ACC112 (cell line): ENCODE data around the gene UBE2J2.

Experiments used
- H2AFZ ChIP-seq: fragments of 200-600 bp; sonication (generic); one replicate; pipeline ENCODE4 v1.6.0; 2017; ENCODE audit warnings: antibody characterized with exemption, low read length; ENCODE audit not compliant: unreplicated experiment
- H3K27ac ChIP-seq: fragments of 200-600 bp; sonication (generic); 2 replicates; pipeline ENCODE4 v1.5.1; 2014; ENCODE audit warnings: low read depth, mild to moderate bottlenecking, antibody characterized with exemption, low read length, moderate library complexity
- H3K27me3 ChIP-seq: fragments of 200-600 bp; sonication (generic); 2 replicates; pipeline ENCODE4 v1.6.1; 2014; ENCODE audit warnings: mild to moderate bottlenecking, antibody characterized with exemption, low read length, moderate library complexity, mixed read lengths; ENCODE audit not compliant: insufficient read depth
- H3K36me3 ChIP-seq: fragments of 200-600 bp; sonication (generic); 2 replicates; pipeline ENCODE4 v1.6.1; 2016; ENCODE audit warnings: mild to moderate bottlenecking, antibody characterized with exemption, low read length, moderate library complexity, mixed read lengths; ENCODE audit not compliant: insufficient read depth
- H3K4me1 ChIP-seq: fragments of 200-600 bp; sonication (generic); one replicate; pipeline ENCODE4 v1.6.1; 2016; ENCODE audit warnings: low read length, mixed read lengths; ENCODE audit not compliant: insufficient read depth, unreplicated experiment, control insufficient read depth
- H3K4me3 ChIP-seq: fragments of 200-600 bp; sonication (generic); 2 replicates; pipeline ENCODE4 v1.5.1; 2014; ENCODE audit warnings: mild to moderate bottlenecking, low read depth, low read length
- H3K79me2 ChIP-seq: fragments of 200-600 bp; sonication (generic); one replicate; pipeline ENCODE4 v1.6.0; 2016; ENCODE audit warnings: low read length; ENCODE audit not compliant: control insufficient read depth, unreplicated experiment, insufficient read depth

UBE2J2 gene

DNA sequence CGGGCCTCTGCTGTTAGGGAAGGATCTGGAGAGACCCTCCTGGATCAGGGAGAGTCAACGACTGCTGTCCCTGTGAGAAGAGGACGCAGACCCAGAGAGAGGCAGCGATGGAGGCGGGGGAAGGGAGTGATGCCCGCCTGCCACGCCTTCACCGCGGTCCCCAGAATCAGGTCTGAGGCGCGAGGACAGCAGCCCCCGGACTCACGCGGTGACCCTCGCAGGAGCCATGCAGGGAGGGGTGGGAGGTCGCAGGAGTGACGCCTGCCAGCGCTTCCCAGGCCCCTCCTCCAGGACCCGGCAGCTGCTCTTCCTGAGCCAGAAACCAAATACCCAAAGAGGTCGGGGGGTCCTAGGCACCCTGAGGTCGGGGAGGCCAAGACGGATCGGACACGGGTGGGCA is 53.5 kb downstream of the UBE2J2 start:
- H2AFZ ChIP-seq = no peak overlapping the region
- no peak overlapping the region for H3K27ac ChIP-seq
- H3K4me3 ChIP-seq = no peak overlapping the region
- H3K27me3 ChIP-seq = no peaks in the 10 kb centered on the region
- no peaks in the 10 kb centered on the region for H3K4me1 ChIP-seq
- H3K79me2 ChIP-seq = peaks cover 6% of the 10 kb centered on the region
- peaks cover 25% of the 10 kb centered on the region; the same call in 1 of the 2 replicates for H3K36me3 ChIP-seq

- H3K27ac ChIP-seq = no peak overlapping the region
- H3K79me2 ChIP-seq = no peaks in the 10 kb centered on the region
- H3K27me3 ChIP-seq = no peaks in the 10 kb centered on the region
- H3K4me3 ChIP-seq = no peak overlapping the region
- H2AFZ ChIP-seq = no peak overlapping the region
- H3K36me3 ChIP-seq = peaks cover 19% of the 10 kb centered on the region; the same call in 1 of the 2 replicates
- H3K4me1 ChIP-seq = no peaks in the 10 kb centered on the region
These were observed 54.3 kb downstream of the UBE2J2 start for GRCh38 chr1:1219341-1219740.

GRCh38 chr1:1218524-1219200 is 55.0 kb downstream of the UBE2J2 start:
- Histone ChIP-seq H3K36me3 (peaks cover 19% of the 10 kb centered on the region; the same call in 1 of the 2 replicates), H3K4me3 (no peak overlapping the region), H3K4me1 (no peaks in the 10 kb centered on the region)

DNA sequence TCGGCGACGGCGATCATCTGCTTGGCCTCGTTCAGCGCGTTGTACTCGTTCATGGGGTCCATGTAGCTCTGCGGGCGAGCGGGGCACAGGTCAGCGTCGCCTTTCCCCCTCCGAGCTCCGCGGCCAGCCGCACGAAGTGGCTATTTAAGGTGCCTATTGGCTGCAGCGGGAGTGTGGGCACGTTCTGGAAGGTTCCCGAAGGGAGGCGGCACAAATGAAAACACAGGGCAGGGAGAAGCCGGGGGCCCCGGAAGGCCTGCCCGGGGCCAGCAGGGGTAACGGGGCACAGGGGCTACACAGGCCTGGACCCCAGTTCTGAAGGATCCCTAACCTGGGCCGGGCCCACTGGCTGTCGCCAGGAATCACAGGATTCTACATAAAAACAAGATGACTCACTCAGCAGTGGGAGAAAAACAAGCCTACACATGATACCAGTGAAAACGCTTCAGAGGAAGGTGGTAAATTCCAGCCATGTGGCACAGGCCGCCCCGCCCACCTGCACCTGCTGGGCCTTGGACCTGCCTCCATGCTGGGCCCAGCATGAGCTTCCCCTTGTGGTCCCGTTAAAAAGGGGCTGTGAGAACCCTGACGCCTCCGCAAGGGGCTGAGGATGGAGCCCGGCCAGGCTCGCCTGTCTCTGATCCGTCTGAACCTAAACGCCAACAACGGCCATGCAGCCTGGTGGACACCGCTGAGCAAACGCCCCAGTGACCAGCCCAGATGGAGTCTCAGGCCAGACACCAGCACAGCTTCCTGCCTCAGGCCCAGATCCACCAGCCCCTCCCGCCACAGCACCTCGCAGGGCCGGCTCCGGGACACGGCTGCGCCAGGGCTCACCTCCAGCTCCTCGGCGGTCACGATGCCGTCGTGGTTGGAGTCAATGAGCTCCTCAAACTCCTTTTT is 55.8 kb downstream of the UBE2J2 start:
- Histone ChIP-seq H2AFZ (no peak overlapping the region), H3K27ac (no peak overlapping the region), H3K36me3 (peaks cover 14% of the 10 kb centered on the region; the same call in 1 of the 2 replicates), H3K27me3 (no peaks in the 10 kb centered on the region), H3K79me2 (no peaks in the 10 kb centered on the region), H3K4me3 (no peak overlapping the region), H3K4me1 (no peaks in the 10 kb centered on the region)

More at GRCh38 chr1:1218524-1219200, 55.0 kb downstream of the UBE2J2 start:
- no peak overlapping the region for H3K27ac ChIP-seq
- H3K27me3 ChIP-seq = no peaks in the 10 kb centered on the region
- H2AFZ ChIP-seq = no peak overlapping the region
- no peaks in the 10 kb centered on the region for H3K79me2 ChIP-seq

GRCh38 chr1:1216770-1217620 is 56.7 kb downstream of the UBE2J2 start:
- no peak overlapping the region for H3K4me3 ChIP-seq
- H3K27me3 ChIP-seq = no peaks in the 10 kb centered on the region
- peaks cover 8% of the 10 kb centered on the region; the same call in 1 of the 2 replicates for H3K36me3 ChIP-seq
- H3K4me1 ChIP-seq = no peaks in the 10 kb centered on the region
- no peak overlapping the region for H3K27ac ChIP-seq
- no peaks in the 10 kb centered on the region for H3K79me2 ChIP-seq
- no peak overlapping the region for H2AFZ ChIP-seq

DNA sequence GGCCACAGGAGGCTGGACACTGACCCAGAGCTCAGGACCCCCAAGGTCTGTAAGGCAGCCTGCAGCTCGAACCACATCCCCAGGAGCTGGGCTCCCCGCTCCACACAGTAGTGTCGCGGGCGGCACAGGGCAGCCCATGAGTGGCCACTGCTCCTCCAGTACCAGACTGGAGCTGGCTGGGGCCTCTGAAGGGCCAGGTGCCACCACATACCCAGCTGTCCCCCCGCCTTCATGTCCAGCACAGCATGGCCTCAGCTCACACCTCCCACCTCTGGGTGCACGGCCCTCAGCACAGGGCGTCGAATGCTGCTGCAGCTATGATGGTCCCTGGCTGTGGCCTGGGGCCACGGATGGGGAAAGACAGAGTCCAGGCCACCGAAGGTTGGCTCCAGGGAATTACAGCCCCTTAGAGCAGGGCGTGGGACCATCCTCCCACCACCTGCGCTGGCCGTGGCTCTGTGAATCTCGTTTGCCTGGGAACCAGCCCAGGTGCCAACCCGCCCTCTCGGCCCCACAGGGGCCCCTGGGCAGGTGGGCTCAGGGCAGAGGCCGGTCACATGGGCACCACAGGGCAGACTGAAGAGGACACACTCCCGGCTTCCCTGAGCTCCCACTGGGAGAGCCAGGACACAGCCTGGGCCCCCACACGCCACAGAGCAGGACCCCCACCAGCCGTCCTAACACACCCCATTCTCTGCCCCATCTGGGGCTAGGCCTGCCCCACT is 57.6 kb downstream of the UBE2J2 start:
- H3K36me3 ChIP-seq = peaks cover 8% of the 10 kb centered on the region; the same call in 1 of the 2 replicates
- H3K79me2 ChIP-seq = no peaks in the 10 kb centered on the region
- no peaks in the 10 kb centered on the region for H3K27me3 ChIP-seq
- no peaks in the 10 kb centered on the region for H3K4me1 ChIP-seq
- no peak overlapping the region for H2AFZ ChIP-seq
- H3K27ac ChIP-seq = no peak overlapping the region
- H3K4me3 ChIP-seq = no peak overlapping the region

GRCh38 chr1:1215080-1215676 is 58.5 kb downstream of the UBE2J2 start:
- no peak overlapping the region for H3K27ac ChIP-seq

DNA sequence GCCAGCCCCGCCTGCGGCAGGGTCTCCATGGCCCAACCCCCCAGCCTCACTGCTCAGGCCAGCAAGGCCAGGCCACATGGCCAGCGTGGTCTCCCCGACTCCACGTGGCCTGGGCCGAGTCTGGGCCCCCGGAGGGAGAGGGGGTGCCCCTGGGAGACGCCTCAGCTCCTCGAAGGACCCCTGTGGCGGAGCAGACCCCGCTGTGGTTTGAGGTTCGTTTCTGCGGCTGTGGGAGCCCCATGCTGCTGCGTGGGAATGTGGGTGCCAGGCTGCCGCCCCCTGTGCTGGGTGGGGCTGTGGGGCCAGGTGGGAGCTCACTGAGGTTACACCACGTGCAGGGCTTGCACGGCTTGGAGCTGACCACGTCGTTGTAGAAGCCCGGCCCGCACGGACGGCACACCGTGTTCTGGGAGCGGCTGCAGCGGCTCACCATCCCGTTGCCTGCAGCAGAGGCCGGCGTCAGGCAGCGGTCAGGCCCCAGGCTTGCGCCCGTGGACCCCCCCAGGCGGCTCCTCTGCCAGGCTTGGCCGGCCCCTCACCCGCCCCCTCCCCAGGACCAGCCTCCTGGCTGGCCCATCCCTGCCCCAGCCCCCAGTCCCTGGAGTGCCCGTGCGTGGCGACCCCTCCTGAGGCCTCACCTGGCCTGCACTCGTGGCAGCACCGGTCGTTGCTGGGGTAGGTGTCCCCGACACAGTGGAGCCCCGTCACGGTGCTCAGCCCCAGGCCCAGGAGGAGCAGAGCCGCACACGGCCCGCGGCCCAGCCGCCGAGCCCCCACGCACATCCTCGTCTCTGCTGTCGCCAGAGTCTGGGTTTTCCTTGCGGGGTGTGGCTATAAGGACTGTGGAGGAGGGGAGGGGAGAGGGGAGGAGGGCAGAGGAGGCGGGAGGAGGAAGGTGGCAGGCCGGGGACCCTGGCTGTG is 60.0 kb downstream of the UBE2J2 start, which contains the start of gene TNFRSF4:
Gene TNFRSF4, minus strand, starts transcription at position 809 of the 921 bp plus-strand sequence. Its CDS starts 26 bp downstream, at position 783.
- H3K27me3 ChIP-seq = no peaks in the 10 kb centered on the region
- no peaks in the 10 kb centered on the region for H3K79me2 ChIP-seq
- no peaks in the 10 kb centered on the region for H3K4me1 ChIP-seq
- peaks cover 5% of the 10 kb centered on the region; the same call in 1 of the 2 replicates for H3K36me3 ChIP-seq
- no peak within 1 kb of the TSS for H2AFZ ChIP-seq
- no peak within 1 kb of the TSS for H3K4me3 ChIP-seq
- H3K27ac ChIP-seq = no peak within 1 kb of the TSS

More at GRCh38 chr1:1215080-1215676, 58.5 kb downstream of the UBE2J2 start:
- Histone ChIP-seq H3K36me3 (peaks cover 5% of the 10 kb centered on the region; the same call in 1 of the 2 replicates), H2AFZ (no peak overlapping the region), H3K27me3 (no peaks in the 10 kb centered on the region), H3K4me3 (no peak overlapping the region), H3K79me2 (no peaks in the 10 kb centered on the region), H3K4me1 (no peaks in the 10 kb centered on the region)
